Gastroesophageal sphincter (tissue), 3 donors: ENCODE data around the gene PDZD7.

Source experiments
- CTCF ChIP-seq, 4 experiments: fragments of 200-600 bp in 2 of 4; fragments of 450-650 bp in 2 of 4; sonication (generic) in 1 of 4; IDR thresholded peaks; one replicate each; pipeline ENCODE4 v1.5.1; 2017 to 2019; ENCODE audit warnings: antibody characterized with exemption in 4 of 4, mild to moderate bottlenecking in 2 of 4, moderate library complexity in 2 of 4
- EP300 ChIP-seq: sonication (generic); formaldehyde crosslinking; IDR thresholded peaks from one replicate; pipeline ENCODE4 v1.6.1; 2017; ENCODE audit warnings: antibody characterized with exemption, mild to moderate bottlenecking
- POLR2A ChIP-seq, 2 donors: fragments of 450-650 bp; IDR thresholded peaks; one replicate each; pipeline ENCODE4 v1.6.1; 2017; ENCODE audit warnings: antibody characterized with exemption in 2 of 2, mild to moderate bottlenecking in 2 of 2, moderate library complexity in 1 of 2
- POLR2AphosphoS5 ChIP-seq: sonication (generic); formaldehyde crosslinking; IDR thresholded peaks from one replicate; pipeline ENCODE4 v1.6.1; 2017; ENCODE audit warnings: antibody characterized with exemption

- TF ChIP-seq CTCF (IDR thresholded peaks at IDR 0.05) (no peak), POLR2AphosphoS5 (no peak), POLR2A (IDR thresholded peaks at IDR 0.05) (no peak), EP300 (no peak)
Measured at GRCh38 chr10:101070098-101070497, 39.2 kb upstream of the PDZD7 start.
